DND-41 (cell line): ENCODE results near the gene ZNF337.

Source experiments
- ATAC-seq: fragments of 200-7000 bp; cut with Tn5 transposase; 3 replicates; pipeline ENCODE4 v1.9.1; 2021; ENCODE audit warnings: low read depth; ENCODE audit not compliant: insufficient read depth
- DNase-seq: peaks from one replicate; pipeline ENCODE4 v3.0.0-alpha.2; 2020
- H2AFZ ChIP-seq: 2 replicates; pipeline ENCODE4 v1.6.0; 2012; ENCODE audit warnings: low read depth, low read length
- H3K27ac ChIP-seq: 2 replicates; pipeline ENCODE4 v1.5.1; 2012; ENCODE audit warnings: low read length, inconsistent platforms
- H3K27me3 ChIP-seq: fragments of 200-600 bp; sonication (generic); 2 replicates; pipeline ENCODE4 v1.6.0; 2012; ENCODE audit warnings: low read length, mild to moderate bottlenecking, inconsistent platforms; ENCODE audit not compliant: insufficient read depth, poor library complexity
- H3K36me3 ChIP-seq: 2 replicates; pipeline ENCODE4 v1.5.1; 2012; ENCODE audit warnings: low read length, inconsistent platforms; ENCODE audit not compliant: insufficient read depth
- H3K4me1 ChIP-seq: 2 replicates; pipeline ENCODE4 v1.5.1; 2012; ENCODE audit warnings: mild to moderate bottlenecking, low read length; ENCODE audit not compliant: insufficient read depth
- H3K4me2 ChIP-seq: 2 replicates; pipeline ENCODE4 v1.6.0; 2012; ENCODE audit warnings: mild to moderate bottlenecking, moderate library complexity, low read length, inconsistent platforms; ENCODE audit not compliant: insufficient read depth
- H3K4me3 ChIP-seq, 2 experiments: fragments of 200-600 bp in 1 of 2; shearing (Covaris generic) in 1 of 2; 2 replicates each; pipeline ENCODE4 v1.5.1; 2012 to 2016; ENCODE audit warnings: inconsistent platforms in 2 of 2, low read length in 2 of 2, mild to moderate bottlenecking in 2 of 2, low read depth in 1 of 2, moderate library complexity in 1 of 2
- H3K79me2 ChIP-seq: 2 replicates; pipeline ENCODE4 v1.6.0; 2012; ENCODE audit warnings: low read length, inconsistent platforms; ENCODE audit not compliant: insufficient read depth
- H3K9ac ChIP-seq: 2 replicates; pipeline ENCODE4 v1.6.0; 2012; ENCODE audit warnings: low read depth, mild to moderate bottlenecking, inconsistent platforms, low read length, moderate library complexity
- H3K9me3 ChIP-seq: 2 replicates; pipeline ENCODE4 v1.5.1; 2012; ENCODE audit warnings: low read length, moderate library complexity, mild to moderate bottlenecking, inconsistent platforms; ENCODE audit not compliant: insufficient read depth, severe bottlenecking
- H4K20me1 ChIP-seq: 2 replicates; pipeline ENCODE4 v1.6.0; 2012; ENCODE audit warnings: low read length; ENCODE audit not compliant: insufficient read depth
- CTCF ChIP-seq: IDR thresholded peaks from 2 replicates; pipeline ENCODE4 v1.5.1; 2012; ENCODE audit warnings: borderline replicate concordance, low read length, moderate library complexity, mild to moderate bottlenecking; ENCODE audit not compliant: poor library complexity, severe bottlenecking; ENCODE audit errors: extremely low read depth
- EZH2 ChIP-seq: IDR thresholded peaks from 3 replicates; pipeline ENCODE4 v1.6.1; 2012; ENCODE audit warnings: borderline replicate concordance, low read depth, mild to moderate bottlenecking, moderate library complexity, low read length, inconsistent platforms; ENCODE audit not compliant: severe bottlenecking

ZNF337 gene

DNA sequence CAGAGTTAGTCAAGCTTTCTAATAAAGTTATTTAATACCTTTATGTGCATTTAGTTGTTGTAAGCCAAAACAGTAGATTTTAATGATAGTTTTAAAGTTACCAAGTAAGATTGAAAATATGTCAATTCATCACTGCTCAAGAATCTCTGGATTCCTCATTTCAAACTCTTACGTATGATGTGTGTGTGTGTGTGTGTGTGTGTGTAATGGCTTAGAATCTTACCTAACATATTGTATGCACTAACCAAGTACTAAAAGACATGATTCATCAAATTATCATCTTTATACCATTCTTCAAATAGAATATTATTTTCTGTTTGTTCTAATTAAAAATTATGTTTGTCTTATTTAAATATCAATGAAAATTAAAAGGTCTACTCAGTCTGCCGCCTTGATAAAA lies 41.5 kb upstream of the ZNF337 start:
- Histone ChIP-seq H4K20me1 (no peaks in the 10 kb centered on the region), H3K4me2 (no peak overlapping the region), H3K36me3 (no peaks in the 10 kb centered on the region), H3K79me2 (no peaks in the 10 kb centered on the region), H3K9me3 (no peaks in the 10 kb centered on the region), H3K4me3 (no peak overlapping the region), H3K9ac (no peak overlapping the region), H3K27me3 (no peaks in the 10 kb centered on the region), H3K4me1 (peaks cover 12% of the 10 kb centered on the region), H3K27ac (no peak overlapping the region), H2AFZ (no peak overlapping the region)
- DNase-seq (no peak), ATAC-seq (no peak)
- no peak for TF ChIP-seq EZH2
- TF ChIP-seq CTCF = no peak

DNA sequence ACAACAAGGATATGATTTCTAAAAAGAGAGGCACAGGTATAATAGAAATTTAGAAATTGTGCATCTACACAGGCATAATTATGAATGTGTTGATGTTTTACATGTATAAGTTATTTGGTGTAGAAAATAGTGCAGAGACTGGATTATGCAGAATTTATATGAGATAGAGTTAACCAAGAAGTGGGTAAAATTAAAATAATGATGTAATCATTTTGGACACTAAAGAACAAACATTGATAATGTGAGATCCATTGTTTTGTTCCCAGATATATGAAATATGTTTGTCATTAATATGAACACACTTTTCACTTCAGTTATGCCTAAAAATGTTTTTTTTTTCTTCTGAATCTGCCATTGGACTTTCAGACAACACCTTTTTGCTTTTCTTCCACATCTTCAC lies 37.2 kb upstream of the ZNF337 start:
- Histone ChIP-seq H3K4me3 (no peak overlapping the region), H3K79me2 (no peaks in the 10 kb centered on the region), H3K27ac (no peak overlapping the region), H3K9ac (no peak overlapping the region), H3K27me3 (no peaks in the 10 kb centered on the region), H3K4me1 (no peaks in the 10 kb centered on the region), H4K20me1 (no peaks in the 10 kb centered on the region), H3K9me3 (no peaks in the 10 kb centered on the region), H2AFZ (no peak overlapping the region), H3K4me2 (no peak overlapping the region), H3K36me3 (no peaks in the 10 kb centered on the region)
- DNase-seq (no peak), ATAC-seq (no peak)
- TF ChIP-seq EZH2 (no peak), CTCF (no peak)

DNA sequence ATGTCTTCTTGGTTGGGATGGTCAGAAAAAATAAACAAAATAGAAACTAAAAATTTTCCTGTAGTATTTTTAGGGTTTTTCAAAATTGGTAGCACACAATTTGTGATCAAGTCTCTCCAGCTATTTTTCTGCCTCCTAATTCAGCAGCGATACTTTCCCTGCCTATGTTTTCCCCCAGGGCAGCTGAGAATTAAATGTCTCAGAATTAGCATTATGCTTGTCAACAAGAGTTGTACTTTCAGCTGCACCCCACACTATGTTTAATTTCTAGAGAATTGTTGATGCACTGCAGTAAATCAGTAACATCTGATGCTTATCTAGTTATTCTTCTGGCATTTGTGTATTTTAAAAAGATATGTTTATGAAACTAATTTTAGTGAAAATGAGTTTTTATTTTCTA lies 34.2 kb upstream of the ZNF337 start:
- Histone ChIP-seq H3K4me1 (peaks cover 5% of the 10 kb centered on the region), H3K27ac (no peak overlapping the region), H3K9ac (no peak overlapping the region), H3K79me2 (peaks cover 12% of the 10 kb centered on the region), H3K36me3 (peaks cover 6% of the 10 kb centered on the region), H3K4me2 (no peak overlapping the region), H3K4me3 (no peak overlapping the region), H3K9me3 (peaks cover 13% of the 10 kb centered on the region), H4K20me1 (no peaks in the 10 kb centered on the region), H2AFZ (no peak overlapping the region), H3K27me3 (no peaks in the 10 kb centered on the region)
- TF ChIP-seq EZH2 (no peak), CTCF (no peak)
- ATAC-seq (no peak), DNase-seq (no peak)

DNA sequence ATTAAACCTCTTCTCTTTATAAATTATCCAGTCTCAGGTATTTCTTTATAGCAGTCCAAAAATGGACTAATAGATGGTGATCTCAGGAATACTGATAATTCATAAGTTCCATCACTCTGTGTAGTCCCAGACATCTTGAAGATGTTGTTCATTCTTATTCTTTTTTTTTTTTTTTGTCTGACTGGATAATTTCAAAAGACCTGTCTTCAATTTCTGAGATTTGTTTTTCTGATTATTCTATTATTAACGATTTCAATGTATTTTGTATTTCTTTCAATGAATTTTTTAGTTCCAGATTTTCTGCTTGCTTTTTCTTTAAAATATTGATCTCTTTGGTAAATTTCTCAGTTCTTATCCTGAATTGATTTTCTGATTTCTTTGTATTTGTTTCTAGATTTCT lies 29.7 kb upstream of the ZNF337 start:
- H2AFZ ChIP-seq = no peak overlapping the region
- DNase-seq = no peak
- H3K9ac ChIP-seq = no peak overlapping the region
- peaks cover 15% of the 10 kb centered on the region for H3K4me1 ChIP-seq
- H3K36me3 ChIP-seq = peaks cover 6% of the 10 kb centered on the region
- H3K27me3 ChIP-seq = no peaks in the 10 kb centered on the region
- no peak for TF ChIP-seq EZH2
- no peak for TF ChIP-seq CTCF
- H3K4me2 ChIP-seq = peak overlapping the region; percentile 57; the same call in 1 of the 2 replicates
- peak overlapping the region; percentile 65; the same call in 1 of the 2 replicates for H3K27ac ChIP-seq
- no peaks in the 10 kb centered on the region for H4K20me1 ChIP-seq
- ATAC-seq = no peak
- H3K4me3 ChIP-seq = peak overlapping the region in 1 of 2 experiments; percentile 39; a peak in 1 of 4 replicates
- H3K9me3 ChIP-seq = peaks cover 15% of the 10 kb centered on the region
- H3K79me2 ChIP-seq = peaks cover 25% of the 10 kb centered on the region
